HepG2 (cell line): ENCODE data around the gene RPSA. TPM values are rescaled to one million over a fixed set of nuclear protein-coding genes. Genes with fewer than 3 reads are reported as not detected.

Experiments used
- AGO1 ChIP-seq: fragments of 200-400 bp; formaldehyde crosslinking; IDR thresholded peaks from 2 replicates; pipeline ENCODE4 v1.6.1; 2017; ENCODE audit warnings: mild to moderate bottlenecking, low read depth, low read length, moderate library complexity; ENCODE audit not compliant: poor library complexity, severe bottlenecking
- CAMTA2 ChIP-seq: sonication (generic); formaldehyde crosslinking; IDR thresholded peaks from 2 replicates; pipeline ENCODE4 v1.4.0; 2020; ENCODE audit warnings: mild to moderate bottlenecking, missing genetic modification reagents, borderline replicate concordance
- DNMT1 ChIP-seq: sonication (generic); formaldehyde crosslinking; IDR thresholded peaks from 2 replicates; pipeline ENCODE4 v1.5.1; 2020; ENCODE audit warnings: mild to moderate bottlenecking, missing genetic modification reagents
- HDAC2 ChIP-seq: sonication (generic); formaldehyde crosslinking; IDR thresholded peaks from 2 replicates; pipeline ENCODE4 v1.4.0; 2020; ENCODE audit warnings: missing genetic modification reagents
- HES4 ChIP-seq: sonication (generic); formaldehyde crosslinking; IDR thresholded peaks from 2 replicates; pipeline ENCODE4 v1.9.0; 2021; ENCODE audit warnings: mild to moderate bottlenecking, missing genetic modification reagents, borderline replicate concordance
- ISL2 ChIP-seq: sonication (generic); formaldehyde crosslinking; IDR thresholded peaks from 2 replicates; pipeline ENCODE4 v1.5.0; 2020; ENCODE audit warnings: missing genetic modification reagents
- LCORL ChIP-seq, 2 experiments: fragments of 450-650 bp in 1 of 2; sonication (generic) in 1 of 2; formaldehyde crosslinking in 1 of 2; IDR thresholded peaks; 2 replicates each; pipeline versions ENCODE4 v1.5.0 to v1.6.1; 2017 to 2020; ENCODE audit warnings: antibody characterized with exemption in 1 of 2, missing genetic modification reagents in 1 of 2
- MIXL1 ChIP-seq: IDR thresholded peaks from 2 replicates; pipeline ENCODE4 v1.6.1; 2016
- MXD3 ChIP-seq: IDR thresholded peaks from 2 replicates; pipeline ENCODE4 v1.6.1; 2016; ENCODE audit warnings: mild to moderate bottlenecking, missing biosample characterization, missing genetic modification reagents
- PRDM10 ChIP-seq: sonication (generic); formaldehyde crosslinking; IDR thresholded peaks from 2 replicates; pipeline ENCODE4 v1.4.0; 2020; ENCODE audit warnings: low read depth, missing genetic modification reagents
- RCOR2 ChIP-seq: IDR thresholded peaks from 2 replicates; pipeline ENCODE4 v1.6.1; 2016; ENCODE audit warnings: missing biosample characterization, missing genetic modification reagents
- RFXANK ChIP-seq: IDR thresholded peaks from 2 replicates; pipeline ENCODE4 v1.6.1; 2016
- SATB2 ChIP-seq: sonication (generic); formaldehyde crosslinking; IDR thresholded peaks from 2 replicates; pipeline ENCODE4 v1.5.0; 2020; ENCODE audit warnings: missing genetic modification reagents
- TBX2 ChIP-seq: sonication (generic); formaldehyde crosslinking; IDR thresholded peaks from 2 replicates; pipeline ENCODE4 v1.5.0; 2020; ENCODE audit warnings: missing genetic modification reagents, mild to moderate bottlenecking, borderline replicate concordance
- TFAP4 ChIP-seq: sonication (generic); IDR thresholded peaks from 2 replicates; pipeline ENCODE4 v1.6.1; 2016; ENCODE audit warnings: low read depth, borderline replicate concordance
- ZFP36L1 ChIP-seq: sonication (generic); formaldehyde crosslinking; IDR thresholded peaks from 2 replicates; pipeline ENCODE4 v1.8.0; 2022; ENCODE audit warnings: mild to moderate bottlenecking, missing genetic modification reagents, moderate library complexity
- ZFP36L2 ChIP-seq: sonication (generic); formaldehyde crosslinking; IDR thresholded peaks from 2 replicates; pipeline ENCODE4 v1.4.0; 2020; ENCODE audit warnings: missing genetic modification reagents
- ZFP91 ChIP-seq: sonication (generic); formaldehyde crosslinking; IDR thresholded peaks from 2 replicates; pipeline ENCODE4 v1.9.0; 2022; ENCODE audit warnings: missing genetic modification reagents, mild to moderate bottlenecking, borderline replicate concordance
- ZKSCAN8 ChIP-seq: IDR thresholded peaks from 2 replicates; pipeline ENCODE4 v1.6.1; 2016; ENCODE audit warnings: borderline replicate concordance, missing genetic modification reagents, missing compliant biosample characterization
- ZNF234 ChIP-seq: sonication (generic); formaldehyde crosslinking; conservative IDR thresholded peaks from 2 replicates; pipeline ENCODE4 v1.5.1; 2020; ENCODE audit warnings: mild to moderate bottlenecking, missing genetic modification reagents
- ZNF256 ChIP-seq: sonication (generic); formaldehyde crosslinking; conservative IDR thresholded peaks from 2 replicates; pipeline ENCODE4 v1.4.0; 2020; ENCODE audit warnings: missing genetic modification reagents
- ZNF660 ChIP-seq: sonication (generic); formaldehyde crosslinking; IDR thresholded peaks from 2 replicates; pipeline ENCODE4 v1.5.1; 2020; ENCODE audit warnings: mild to moderate bottlenecking, low read depth, missing genetic modification reagents, borderline replicate concordance
- ZNF891 ChIP-seq: sonication (generic); formaldehyde crosslinking; IDR thresholded peaks from 2 replicates; pipeline ENCODE4 v1.5.0; 2020; ENCODE audit warnings: mild to moderate bottlenecking, missing genetic modification reagents
- polyA plus RNA-seq, 8 experiments: library from polyadenylated mRNA; depleted of rRNA in 3 of 8; stranded (reverse) in 7 of 8; unstranded in 1 of 8; fragments of >200 nt; fragmentation: Illumina TruSeq in 4 of 8; extraction: Trizol in 4 of 8; gene quantifications; 2 replicates each; pipeline versions ENCODE4 v1.2.1 to v1.2.3, GENCODE V29; 2011 to 2016; ENCODE audit warnings: low read depth in 4 of 8, missing spikeins in 1 of 8, mixed read lengths in 1 of 8; ENCODE audit not compliant: insufficient read depth in 1 of 8
- total RNA-seq, 5 experiments: library from RNA; depleted of rRNA; stranded (reverse); fragments of >200 nt; fragmentation: Illumina TruSeq; extraction: Trizol; gene quantifications; 2 replicates each; pipeline ENCODE4 v1.2.3, GENCODE V29; 2016; ENCODE audit warnings: low read depth in 1 of 5

Gene RPSA
- total and polyA plus RNA-seq, 2 of the 13 experiments (the other 11 are each of a cell fraction or from before 2014, with no cell fraction given) = 1,683 to 3,226 TPM

- peak; percentile 61 for TF ChIP-seq HES4 (CRISPR knock-in tag)
- no peak for TF ChIP-seq TFAP4
- no peak for TF ChIP-seq AGO1
- no peak; the same call in none of the 2 replicates for TF ChIP-seq ZNF256
- no peak for TF ChIP-seq ZFP36L2
- TF ChIP-seq RCOR2 (CRISPR knock-in tag) = peak; percentile 3; the same call in 1 of the 2 replicates
- peak; percentile 71; the same call in 1 of the 2 replicates for TF ChIP-seq TBX2 (CRISPR knock-in tag)
- TF ChIP-seq PRDM10 (CRISPR knock-in tag) = peak; percentile 61; the same call in 1 of the 2 replicates
- 0 out of 2 replicates have a peak, but pooled peaks have one; percentile 49 for TF ChIP-seq RFXANK
- no peak for TF ChIP-seq ZNF660 (CRISPR knock-in tag)
- TF ChIP-seq ZFP91 (CRISPR knock-in tag) = peak; percentile 89; the same call in 1 of the 2 replicates
- peak; percentile 91; the same call in 1 of the 2 replicates for TF ChIP-seq ZNF891 (CRISPR knock-in tag)
- 0 out of 2 replicates have a peak, but pooled peaks have one; percentile 33 for TF ChIP-seq DNMT1 (CRISPR knock-in tag)
- 0 out of 2 replicates have a peak, but pooled peaks have one; percentile 74 for TF ChIP-seq ZFP36L1
- peak; percentile 54; the same call in 1 of the 2 replicates for TF ChIP-seq HDAC2
- no peak for TF ChIP-seq LCORL (IDR thresholded peaks at IDR 0.05)
- peak; percentile 67; the same call in 1 of the 2 replicates for TF ChIP-seq LCORL (CRISPR knock-in tag; IDR thresholded peaks at IDR 0.05)
- peak; percentile 94 for TF ChIP-seq SATB2 (CRISPR knock-in tag)
- TF ChIP-seq CAMTA2 = 0 out of 2 replicates have a peak, but pooled peaks have one; percentile 2
- TF ChIP-seq ZKSCAN8 (CRISPR knock-in tag) = no peak
- TF ChIP-seq MIXL1 (CRISPR knock-in tag) = no peak
- TF ChIP-seq ZNF234 = no peak
- peak; percentile 50 for TF ChIP-seq ISL2 (CRISPR knock-in tag)
- TF ChIP-seq MXD3 (CRISPR knock-in tag) = peak; percentile 95
Measured at GRCh38 chr3:39406368-39407258, at the start of gene RPSA (continued).
